B cell (primary cell): Measurements from ENCODE around the gene GPR146. TPM values are rescaled to one million over a fixed set of nuclear protein-coding genes. Genes with fewer than 3 reads are reported as not detected.

ENCODE experiments used
- ATAC-seq: fragments of 200-7000 bp; cut with Tn5 transposase; one replicate; pipeline ENCODE4 v1.10.0; 2021; ENCODE audit warnings: low read depth, mild to moderate bottlenecking, moderate number of reproducible peaks, moderate library complexity
- CTCF ChIA-PET: fragments of 350-600 bp; sonication (Branson Sonifier 250); formaldehyde crosslinking; loops from one replicate; lab custom pipeline; 2021; ENCODE audit warnings: antibody characterized with exemption, inconsistent platforms; lab: Charles Lee
- POLR2A ChIA-PET: fragments of 350-600 bp; sonication (Branson Sonifier 250); formaldehyde crosslinking; loops from one replicate; lab custom pipeline; 2021; ENCODE audit warnings: antibody characterized with exemption; lab: Charles Lee
- DNase-seq: peaks from one replicate; pipeline ENCODE4 v3.0.0; 2013
- H2AFZ ChIP-seq: 2 replicates; pipeline ENCODE4 v1.6.1; 2012; ENCODE audit warnings: mild to moderate bottlenecking, low read depth, low read length; ENCODE audit not compliant: insufficient read depth, poor library complexity, severe bottlenecking
- H3K27ac ChIP-seq, 2 donors: 1 replicate in 1 of 2; 2 replicates in 1 of 2; pipeline ENCODE4 v1.5.1; 2012 to 2013; ENCODE audit warnings: low read length in 2 of 2, mild to moderate bottlenecking in 2 of 2, moderate library complexity in 1 of 2
- H3K27me3 ChIP-seq, 4 experiments: fragments of 200-600 bp in 1 of 4; sonication (generic) in 1 of 4; replicated peaks in 1 of 4; 1 replicate in 2 of 4; 2 replicates in 2 of 4; pipeline versions ENCODE4 v1.6.1 to v1.7.0; 2013 to 2016; ENCODE audit warnings: low read length in 3 of 4, mild to moderate bottlenecking in 2 of 4, mixed read lengths in 1 of 4, moderate library complexity in 1 of 4; ENCODE audit not compliant: insufficient read depth in 4 of 4, control insufficient read depth in 3 of 4; ENCODE audit errors: control extremely low read depth in 1 of 4
- H3K36me3 ChIP-seq, 2 experiments: replicated peaks in 1 of 2; 1 replicate in 1 of 2; 2 replicates in 1 of 2; pipeline versions ENCODE4 v1.6.1 to v1.7.1; 2013; ENCODE audit warnings: low read length in 1 of 2; ENCODE audit not compliant: insufficient read depth in 2 of 2, control insufficient read depth in 1 of 2; ENCODE audit errors: control extremely low read depth in 1 of 2, extremely low read depth in 1 of 2
- H3K4me1 ChIP-seq, 2 donors: fragments of 200-600 bp in 1 of 2; sonication (generic) in 1 of 2; 1 replicate in 1 of 2; 2 replicates in 1 of 2; pipeline versions ENCODE4 v1.5.1 to v1.6.1; 2013 to 2017; ENCODE audit warnings: low read length in 2 of 2; ENCODE audit not compliant: control insufficient read depth in 2 of 2, insufficient read depth in 2 of 2
- H3K4me2 ChIP-seq: replicated peaks from 2 replicates; pipeline ENCODE3; 2012; ENCODE audit warnings: mild to moderate bottlenecking, low read depth, low read length; ENCODE audit not compliant: poor library complexity, severe bottlenecking
- H3K4me3 ChIP-seq, 5 experiments: fragments of 200-600 bp in 1 of 5; sonication (generic) in 1 of 5; 1 replicate in 3 of 5; 2 replicates in 2 of 5; pipeline versions ENCODE4 v1.5.1 to v1.7.0; 2011 to 2016; ENCODE audit warnings: low read length in 4 of 5, mild to moderate bottlenecking in 4 of 5, low read depth in 2 of 5, control low read depth in 1 of 5, moderate library complexity in 1 of 5; ENCODE audit not compliant: insufficient read depth in 1 of 5; ENCODE audit errors: control extremely low read depth in 1 of 5, extremely low read depth in 1 of 5
- H3K79me2 ChIP-seq: fragments of 200-600 bp; sonication (generic); one replicate; pipeline ENCODE4 v1.6.0; 2016; ENCODE audit warnings: low read length; ENCODE audit not compliant: control insufficient read depth, insufficient read depth
- H3K9ac ChIP-seq: fragments of 200-600 bp; sonication (generic); 2 replicates; pipeline ENCODE4 v1.6.1; 2017; ENCODE audit warnings: mild to moderate bottlenecking, low read length, moderate library complexity
- H3K9me3 ChIP-seq, 3 donors: one replicate each; pipeline versions ENCODE4 v1.6.1 to v1.7.1; 2013; ENCODE audit warnings: low read length in 2 of 3; ENCODE audit not compliant: control insufficient read depth in 2 of 3, insufficient read depth in 1 of 3; ENCODE audit errors: control extremely low read depth in 1 of 3
- H4K20me1 ChIP-seq: 2 replicates; pipeline ENCODE4 v1.6.0; 2012; ENCODE audit warnings: mild to moderate bottlenecking, low read length; ENCODE audit not compliant: insufficient read depth, control insufficient read depth, poor library complexity, severe bottlenecking
- H3K27ac Mint-ChIP-seq: one replicate; pipeline ENCODE4 v1.8.0; 2021; ENCODE audit warnings: mixed read lengths
- H3K27me3 Mint-ChIP-seq: one replicate; pipeline ENCODE4 v1.8.0; 2021; ENCODE audit warnings: mixed read lengths
- H3K4me1 Mint-ChIP-seq: one replicate; pipeline ENCODE4 v1.8.0; 2021; ENCODE audit warnings: mixed read lengths
- H3K4me3 Mint-ChIP-seq: one replicate; pipeline ENCODE4 v1.8.0; 2021; ENCODE audit warnings: mixed read lengths
- H3K9me3 Mint-ChIP-seq: one replicate; pipeline ENCODE4 v1.8.0; 2022; ENCODE audit warnings: mixed read lengths; ENCODE audit not compliant: insufficient read depth
- EZH2 ChIP-seq: IDR thresholded peaks from 2 replicates; pipeline ENCODE4 v1.6.1; 2012; ENCODE audit warnings: borderline replicate concordance, low read depth, mild to moderate bottlenecking, moderate library complexity, low read length; ENCODE audit not compliant: insufficient read depth, poor library complexity, severe bottlenecking
- WGBS: methylation state at CpG from one replicate; pipeline ENCODE4 v1.1.5; 2013; ENCODE audit warnings: missing lambda C conversion rate; ENCODE audit not compliant: insufficient coverage; 5-methylcytosine and 5-hydroxymethylcytosine counted together
- intact Hi-C: fragments of 100-400 bp; cut with micrococcal nuclease; formaldehyde crosslinking; loops from one replicate; pipeline ENCODE4 v1.10.0; 2022
- polyA plus RNA-seq: library from polyadenylated mRNA; depleted of rRNA; stranded (reverse); fragments of >200 nt; gene quantifications from 2 replicates; pipeline ENCODE4 v1.2.3, GENCODE V29; 2012
- total RNA-seq, 2 donors: library from RNA; stranded (reverse); fragments of 120-200 nt in 1 of 2; gene quantifications; 1 replicate in 1 of 2; 2 replicates in 1 of 2; pipeline versions ENCODE4 v1.2.3 to v1.2.4, GENCODE V29; 2013 to 2022
- TF ChIP-seq, protein P1 (sequence below): fragments of 200-600 bp; IDR thresholded peaks from one replicate; pipeline ENCODE4 v1.8.0; 2022; ENCODE audit warnings: antibody characterized with exemption, mild to moderate bottlenecking

Gene GPR146
- total and polyA plus RNA-seq, 2 donors (not counting 1 experiment from before 2014, with no cell fraction given), result 4.2 to 45.4 TPM

GRCh38 chr7:1017586-1018333 is 26.6 kb upstream of the GPR146 start:
- H3K4me3 ChIP-seq, result no peak overlapping the region
- WGBS, result 98% methylated on average over 29 of the region's 34 CpGs
- no peak overlapping the region for H2AFZ ChIP-seq
- H3K79me2 ChIP-seq, result peaks cover 95% of the 10 kb centered on the region
- CTCF ChIA-PET, result interaction anchor here (1.5 to 3.0 kb wide), 3 partner anchors 25 to 159 kb away, joined by 4 to 13 read pairs (median 4); partner anchors contain the start of gene GPR146
- peak overlapping the region; percentile 1 for H3K4me2 ChIP-seq
- H3K9me3 ChIP-seq, result peaks cover 0 to 26% (median 0%) of the 10 kb centered on the region in 3 donors
- no peaks in the 10 kb centered on the region for H3K27me3 Mint-ChIP-seq
- peak overlapping the region; percentile 42 for H3K4me3 Mint-ChIP-seq
- H3K36me3 ChIP-seq, result peaks cover 0 to 31% of the 10 kb centered on the region in 2 experiments
- intact Hi-C loops, result no loop called here
- no peak overlapping the region for H3K27ac Mint-ChIP-seq
- peaks cover 20 to 31% of the 10 kb centered on the region in 2 donors for H3K4me1 ChIP-seq
- peaks cover 93% of the 10 kb centered on the region for H4K20me1 ChIP-seq
- H3K9me3 Mint-ChIP-seq, result no peaks in the 10 kb centered on the region
- ATAC-seq, result no peak
- POLR2A ChIA-PET, result interaction anchor here (0.6 to 1.7 kb wide), 2 partner anchors 19 to 489 kb away, joined by 3 to 4 read pairs; no protein-coding TSS in a partner anchor
- peaks cover 0 to 2% (median 0%) of the 10 kb centered on the region in 4 experiments for H3K27me3 ChIP-seq
- H3K4me1 Mint-ChIP-seq, result peaks cover 52% of the 10 kb centered on the region
- no peak for DNase-seq
- TF ChIP-seq EZH2, result no peak
- TF ChIP-seq, protein P1, sequence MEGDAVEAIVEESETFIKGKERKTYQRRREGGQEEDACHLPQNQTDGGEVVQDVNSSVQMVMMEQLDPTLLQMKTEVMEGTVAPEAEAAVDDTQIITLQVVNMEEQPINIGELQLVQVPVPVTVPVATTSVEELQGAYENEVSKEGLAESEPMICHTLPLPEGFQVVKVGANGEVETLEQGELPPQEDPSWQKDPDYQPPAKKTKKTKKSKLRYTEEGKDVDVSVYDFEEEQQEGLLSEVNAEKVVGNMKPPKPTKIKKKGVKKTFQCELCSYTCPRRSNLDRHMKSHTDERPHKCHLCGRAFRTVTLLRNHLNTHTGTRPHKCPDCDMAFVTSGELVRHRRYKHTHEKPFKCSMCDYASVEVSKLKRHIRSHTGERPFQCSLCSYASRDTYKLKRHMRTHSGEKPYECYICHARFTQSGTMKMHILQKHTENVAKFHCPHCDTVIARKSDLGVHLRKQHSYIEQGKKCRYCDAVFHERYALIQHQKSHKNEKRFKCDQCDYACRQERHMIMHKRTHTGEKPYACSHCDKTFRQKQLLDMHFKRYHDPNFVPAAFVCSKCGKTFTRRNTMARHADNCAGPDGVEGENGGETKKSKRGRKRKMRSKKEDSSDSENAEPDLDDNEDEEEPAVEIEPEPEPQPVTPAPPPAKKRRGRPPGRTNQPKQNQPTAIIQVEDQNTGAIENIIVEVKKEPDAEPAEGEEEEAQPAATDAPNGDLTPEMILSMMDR, result no peak
- no peak overlapping the region for H3K27ac ChIP-seq
- H3K9ac ChIP-seq, result no peak overlapping the region

DNA sequence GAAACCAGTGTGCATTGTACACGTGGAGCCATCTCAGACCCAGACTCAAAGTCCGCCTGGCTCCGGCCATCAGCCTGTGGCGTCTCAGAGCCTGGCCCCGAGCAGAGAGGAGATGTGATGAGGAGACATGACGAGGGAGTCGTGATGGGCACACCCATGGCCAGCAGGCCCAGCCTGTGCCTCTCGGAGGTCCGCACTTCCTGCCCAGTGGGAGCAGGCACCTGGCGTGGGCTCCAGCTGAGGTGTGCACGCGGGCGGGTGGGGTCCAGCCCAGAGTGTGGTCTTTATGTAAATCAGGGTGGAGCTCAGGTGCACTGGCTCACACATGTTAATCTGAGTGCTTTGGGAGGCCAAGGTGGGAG is 26.0 kb upstream of the GPR146 start:
- TF ChIP-seq, protein P1, result no peak
- no peak for TF ChIP-seq EZH2
- Histone ChIP-seq H3K9ac (no peak overlapping the region), H4K20me1 (peaks cover 90% of the 10 kb centered on the region), H3K27ac (no peak overlapping the region), H3K4me2 (peak overlapping the region; percentile 1), H2AFZ (no peak overlapping the region), H3K4me1 (peaks cover 25 to 36% of the 10 kb centered on the region in 2 donors), H3K9me3 (peaks cover 0 to 28% (median 0%) of the 10 kb centered on the region in 3 donors), H3K79me2 (peaks cover 92% of the 10 kb centered on the region), H3K36me3 (peaks cover 0 to 31% of the 10 kb centered on the region in 2 experiments), H3K4me3 (no peak overlapping the region), H3K27me3 (peaks cover 0 to 2% (median 0%) of the 10 kb centered on the region in 4 experiments)
- no peaks in the 10 kb centered on the region for H3K27me3 Mint-ChIP-seq
- peaks cover 56% of the 10 kb centered on the region for H3K4me1 Mint-ChIP-seq
- WGBS, result 92% methylated on average over 13 of the region's 13 CpGs
- CTCF ChIA-PET, result interaction anchor here (1.5 to 3.0 kb wide), 3 partner anchors 25 to 159 kb away, joined by 4 to 13 read pairs (median 4); partner anchors contain the start of gene GPR146
- intact Hi-C loops, result no loop called here
- DNase-seq, result no peak
- no peak for ATAC-seq
- no peak overlapping the region for H3K27ac Mint-ChIP-seq
- H3K9me3 Mint-ChIP-seq, result no peaks in the 10 kb centered on the region
- H3K4me3 Mint-ChIP-seq, result peak overlapping the region; percentile 42
- POLR2A ChIA-PET, result interaction anchor here (0.6 to 1.7 kb wide), 5 partner anchors 14 to 488 kb away, joined by 3 to 7 read pairs (median 4); no protein-coding TSS in a partner anchor
